Non-pigmented ciliary epithelial cell (primary cell): Measurements from ENCODE around the gene COL6A3.
"Not testable (repeated sequence)": the region's sequence is repeated elsewhere in the genome, so short reads cannot be mapped to it uniquely, and the experiment has no call there.

Experiments
- DNase-seq: peaks from one replicate; pipeline ENCODE4 v3.0.0-alpha.2; 2010; ENCODE audit warnings: low read depth

Gene COL6A3

GRCh38 chr2:237315170-237315828 is 98.7 kb downstream of the COL6A3 start:
- peak; percentile 78 for DNase-seq

DNA sequence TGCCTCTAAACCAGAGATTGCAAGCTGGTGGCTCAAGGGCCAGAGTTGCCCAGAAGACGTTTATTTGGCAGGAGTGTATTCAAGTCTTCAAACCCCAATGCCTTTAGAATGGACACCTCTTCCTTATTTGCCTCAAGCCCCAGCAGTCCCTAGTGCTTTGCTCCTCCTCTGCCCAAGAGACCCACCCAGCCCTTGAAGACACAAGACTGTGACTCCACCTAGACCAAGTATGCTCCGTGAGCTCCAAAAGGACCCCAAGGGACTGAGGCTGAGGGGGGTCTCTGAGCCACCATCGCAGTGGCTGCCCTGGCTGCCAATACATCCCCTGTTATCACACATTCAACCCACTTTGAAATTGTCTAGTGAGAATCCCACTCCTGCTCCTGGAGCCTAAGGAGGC is 99.3 kb downstream of the COL6A3 start:
- DNase-seq: no peak

GRCh38 chr2:237314198-237314597 is 99.8 kb downstream of the COL6A3 start:
- DNase-seq: no peak

DNA sequence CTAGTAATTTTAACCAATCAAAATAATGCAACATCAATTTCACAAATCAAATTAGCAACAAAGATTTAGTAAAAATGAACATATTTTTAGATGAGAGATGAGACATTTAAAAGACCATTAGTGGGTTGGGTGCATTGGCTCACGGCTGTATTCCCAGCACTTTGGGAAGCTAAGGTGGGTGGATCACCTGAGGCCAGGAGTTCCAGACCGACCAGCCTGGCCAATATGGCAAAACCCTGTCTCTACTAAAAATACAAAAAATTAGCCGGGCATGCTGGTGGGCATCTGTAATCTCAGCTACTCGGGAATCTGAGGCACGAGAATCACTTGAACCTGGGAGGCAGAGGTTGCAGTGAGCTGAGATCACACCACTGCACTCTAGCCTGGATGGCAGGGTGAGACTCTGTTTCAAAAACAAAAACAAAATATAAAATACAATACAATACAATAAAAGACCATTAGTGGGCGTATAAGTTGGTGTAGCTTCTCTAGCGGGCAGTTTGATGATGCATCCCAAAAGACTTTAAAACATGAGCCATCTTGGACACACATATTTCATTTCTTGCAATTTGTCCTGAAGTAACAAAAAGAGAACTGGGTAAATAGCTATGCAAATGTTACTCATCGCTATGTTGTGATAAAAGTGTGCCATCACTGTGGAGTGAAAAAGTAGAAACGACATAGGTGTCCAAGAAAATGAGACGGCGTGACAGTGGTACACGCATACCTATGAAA is 101.8 kb downstream of the COL6A3 start:
- DNase-seq: no peak

- DNase-seq: no peak
Measured at GRCh38 chr2:237310515-237311114, 103.3 kb downstream of the COL6A3 start.

GRCh38 chr2:237309416-237309815 is 104.5 kb downstream of the COL6A3 start:
- DNase-seq: no peak

DNA sequence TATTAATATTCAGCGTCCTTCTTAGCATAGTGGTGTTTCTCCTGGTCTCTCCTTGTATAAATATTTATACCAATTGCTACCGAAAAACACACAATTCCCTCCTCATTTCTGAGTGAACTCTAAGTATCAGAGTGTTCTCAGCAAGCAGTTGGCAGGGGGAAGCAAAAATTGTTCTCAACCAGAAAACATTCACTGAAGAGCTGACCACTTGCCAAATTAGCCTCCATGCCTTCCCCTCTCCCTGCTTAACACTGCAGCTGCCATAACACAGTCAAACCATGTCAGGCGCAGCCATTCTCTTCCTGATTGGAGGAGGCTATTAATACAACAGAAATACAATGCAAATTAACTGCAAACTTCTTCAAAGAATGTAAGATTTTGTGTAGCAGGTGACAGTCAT is 105.0 kb downstream of the COL6A3 start:
- DNase-seq: no peak

DNA sequence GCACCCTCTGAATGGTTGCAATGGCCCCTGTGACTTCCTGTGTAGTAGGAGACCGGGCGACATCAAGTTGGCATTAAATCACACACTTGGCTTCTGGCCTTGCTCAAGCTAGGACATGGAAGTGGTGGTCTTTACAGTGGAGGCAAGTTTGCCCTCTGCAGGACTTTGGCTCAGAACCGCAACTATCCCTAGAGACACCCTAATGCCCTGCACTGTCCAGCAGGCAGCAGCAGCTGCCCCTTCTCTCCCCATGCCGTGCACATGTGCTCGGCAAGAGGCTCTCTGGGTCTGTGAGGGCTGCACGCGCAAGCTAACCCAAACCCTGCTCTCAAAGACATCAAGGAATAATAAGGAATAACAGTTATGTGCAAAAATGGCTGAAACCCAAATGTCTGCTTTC is 106.5 kb downstream of the COL6A3 start:
- no peak for DNase-seq

DNA sequence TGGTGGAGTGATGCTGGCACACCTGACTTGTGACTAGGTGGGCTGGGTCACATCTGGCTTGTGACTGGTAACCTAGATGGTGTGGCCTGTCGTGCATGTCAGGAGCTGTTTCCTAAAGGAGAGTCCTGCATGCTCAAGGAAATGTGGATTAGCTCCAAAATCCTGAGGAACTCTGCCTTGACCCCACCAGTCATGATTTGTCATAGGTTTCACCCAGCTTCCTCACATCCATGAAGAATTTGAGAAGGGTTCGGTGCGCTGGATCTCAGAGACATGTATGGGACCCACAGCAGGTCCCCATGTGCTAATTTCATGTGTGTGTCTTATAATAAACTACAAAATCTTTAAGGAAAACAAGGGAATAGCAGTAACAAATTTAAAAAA is 107.2 kb downstream of the COL6A3 start:
- no peak for DNase-seq

DNA sequence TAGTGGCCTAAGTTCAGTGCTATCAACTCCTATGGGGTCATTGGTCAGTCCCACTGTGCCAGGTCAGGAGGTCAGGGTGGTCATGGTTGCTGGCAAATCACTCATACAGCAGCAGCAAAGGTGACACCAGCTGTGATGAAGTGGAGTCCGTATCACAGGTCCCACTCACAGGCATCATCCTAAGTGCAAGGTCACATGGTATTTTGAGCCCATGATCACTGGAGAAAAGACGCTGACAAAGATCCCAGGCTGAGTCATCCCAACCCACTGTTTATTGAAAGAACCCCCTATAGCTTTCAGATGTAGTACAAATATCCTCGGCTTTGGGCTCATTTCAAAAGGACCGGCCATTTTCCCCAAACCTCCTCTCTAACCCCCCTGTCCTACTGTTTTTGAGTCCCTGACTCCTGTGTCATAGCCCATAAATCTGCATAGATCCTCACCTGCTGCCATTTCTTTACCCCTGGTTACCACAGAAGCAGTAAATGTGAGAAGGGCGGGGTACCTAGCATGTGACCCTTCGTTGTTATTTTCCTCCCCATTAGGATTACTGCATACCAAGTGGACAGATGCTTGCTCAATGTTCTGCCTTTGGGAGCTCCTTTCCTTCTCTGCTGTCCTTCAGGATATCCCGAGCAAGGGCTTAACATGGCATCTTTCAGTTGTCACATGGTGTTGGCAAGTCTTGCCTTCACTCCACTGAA is 107.7 kb downstream of the COL6A3 start:
- DNase-seq: no peak

GRCh38 chr2:237305579-237305978 is 108.4 kb downstream of the COL6A3 start:
- no peak for DNase-seq

DNA sequence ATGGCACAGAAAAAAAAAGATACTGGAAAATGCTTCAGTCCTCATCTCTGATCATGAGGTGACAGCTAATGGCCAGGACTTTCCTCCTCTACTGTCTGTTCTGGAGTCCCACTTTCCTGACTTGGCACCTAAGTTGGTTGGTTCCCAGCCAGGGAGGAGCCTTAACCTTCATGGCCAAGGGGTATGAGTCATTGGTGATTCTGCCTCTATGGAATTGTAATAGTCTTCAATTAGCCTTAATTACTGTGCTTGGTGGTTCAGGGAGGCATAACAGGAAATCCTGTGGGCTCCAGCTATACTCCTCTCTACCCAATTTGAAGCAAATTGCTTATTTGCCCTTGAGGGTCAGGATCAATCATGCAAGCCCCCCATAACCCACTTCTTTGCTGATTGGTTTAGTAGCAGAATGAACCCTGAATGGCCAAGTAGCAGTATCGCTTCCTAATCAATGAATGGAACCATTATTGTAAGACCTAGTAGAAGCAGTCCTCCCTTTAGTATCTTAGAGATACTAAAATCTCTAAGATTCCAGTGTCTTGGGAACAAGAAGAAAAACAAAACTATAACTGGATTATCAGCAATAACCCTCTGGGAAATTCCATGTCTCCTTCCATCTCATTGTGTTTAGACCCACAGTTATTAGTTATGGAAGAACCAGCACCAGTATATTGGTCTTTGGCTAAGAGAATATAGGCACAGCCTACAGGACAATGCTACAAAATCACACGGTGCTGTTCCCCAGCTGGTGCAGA is 109.0 kb downstream of the COL6A3 start:
- DNase-seq: no peak

GRCh38 chr2:237303244-237303643 is 110.7 kb downstream of the COL6A3 start:
- not testable (repeated sequence) for DNase-seq

DNA sequence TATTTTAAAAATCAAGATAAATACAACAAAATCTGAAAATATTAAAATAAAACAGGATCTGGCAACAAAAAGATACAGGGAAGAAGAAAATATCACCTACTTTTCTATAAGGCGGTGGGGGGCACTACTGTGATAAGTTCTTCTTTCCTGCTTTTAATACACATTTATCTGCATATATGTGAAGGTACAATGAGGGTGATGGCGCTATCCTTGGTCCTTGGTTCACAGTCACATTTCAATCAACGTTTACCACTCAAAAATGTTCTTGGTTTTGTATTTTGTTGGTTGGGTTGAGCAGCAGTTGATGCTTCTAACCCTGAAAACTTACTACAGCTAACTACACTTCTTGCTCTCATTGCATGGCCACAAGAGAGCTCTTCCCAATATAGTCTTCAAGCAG is 112.4 kb downstream of the COL6A3 start:
- no peak for DNase-seq

DNA sequence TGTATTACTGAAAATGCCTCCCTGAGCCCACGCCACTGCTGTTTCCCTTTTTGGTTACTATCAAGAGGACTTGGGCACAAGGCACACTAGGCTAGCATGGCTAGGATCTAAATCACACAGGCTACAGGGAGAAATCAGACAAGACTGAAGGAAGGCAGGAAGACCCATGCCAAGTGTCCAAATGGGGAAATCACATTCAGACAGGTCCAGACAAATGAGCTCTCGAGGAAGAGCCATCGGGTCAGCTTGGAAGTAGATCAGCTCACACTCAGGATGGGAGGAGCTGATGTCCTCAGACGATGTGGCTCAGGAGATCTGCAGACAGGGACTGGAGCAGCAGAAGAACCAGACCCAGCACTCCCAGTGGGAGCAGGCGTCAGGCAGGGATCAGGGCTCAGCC is 113.2 kb downstream of the COL6A3 start:
- no peak for DNase-seq

- DNase-seq: peak; percentile 98
Measured at GRCh38 chr2:237299906-237300305, 114.1 kb downstream of the COL6A3 start.

- no peak for DNase-seq
Measured at GRCh38 chr2:237298151-237299118, 115.5 kb downstream of the COL6A3 start.

DNA sequence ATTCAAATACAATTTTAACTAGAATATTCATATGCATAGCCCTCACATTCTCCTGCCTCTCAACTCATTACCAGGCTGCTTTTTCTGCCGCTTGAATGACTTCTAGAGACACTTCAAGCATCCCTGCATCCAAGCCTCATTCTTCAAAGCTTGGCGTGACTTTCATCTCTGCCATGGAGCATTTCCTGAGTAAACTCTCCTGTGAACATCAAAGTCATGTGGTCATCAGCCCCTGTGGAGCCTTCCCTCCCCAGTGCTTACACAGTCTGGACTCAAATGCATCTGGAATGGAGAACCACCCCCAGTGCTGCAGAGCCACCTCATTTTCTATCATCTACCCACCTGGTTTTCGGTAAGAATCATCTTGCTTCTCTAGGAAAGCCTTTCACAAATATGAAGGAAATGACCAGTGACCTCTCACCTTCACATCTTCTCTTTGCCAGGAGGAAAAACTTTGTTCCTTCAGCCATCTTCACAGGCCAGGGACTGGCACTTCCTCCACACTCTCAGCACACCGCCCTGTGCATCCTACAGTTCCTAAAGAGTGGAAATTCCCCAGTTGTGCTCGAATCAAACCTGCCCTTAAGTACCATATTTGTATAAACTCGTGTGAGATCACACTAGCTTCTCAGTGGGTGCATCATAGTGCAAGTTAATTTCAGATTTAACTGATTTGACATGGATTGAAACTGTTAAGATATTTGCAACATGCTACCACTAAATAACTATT is 116.4 kb downstream of the COL6A3 start:
- no peak for DNase-seq

GRCh38 chr2:237296756-237297155 is 117.2 kb downstream of the COL6A3 start:
- DNase-seq: no peak

- no peak for DNase-seq
Measured at GRCh38 chr2:237295889-237296480, 118.0 kb downstream of the COL6A3 start.
